Immature natural killer cell (primary cell): ENCODE results near the gene TBC1D2. TPM values are rescaled to one million over a fixed set of nuclear protein-coding genes. Genes with fewer than 3 reads are reported as not detected.
"Not testable (repeated sequence)": the region's sequence is repeated elsewhere in the genome, so short reads cannot be mapped to it uniquely, and the experiment has no call there.

Source experiments
- DNase-seq, 3 donors: peaks; one replicate each; pipeline ENCODE4 v3.0.0; 2022; ENCODE audit warnings: mixed read lengths in 1 of 3
- H3K27ac Mint-ChIP-seq, 6 donors: one replicate each; pipeline ENCODE4 v1.8.0; 2020; ENCODE audit warnings: mixed read lengths in 6 of 6, mild to moderate bottlenecking in 5 of 6, inconsistent platforms in 4 of 6, moderate library complexity in 3 of 6
- H3K27me3 Mint-ChIP-seq, 3 donors: one replicate each; pipeline ENCODE4 v1.8.0; 2020 to 2021; ENCODE audit warnings: low read depth in 3 of 3, mild to moderate bottlenecking in 3 of 3, mixed read lengths in 3 of 3, moderate library complexity in 3 of 3, inconsistent platforms in 1 of 3
- H3K36me3 Mint-ChIP-seq, 3 donors: one replicate each; pipeline ENCODE4 v1.8.0; 2020; ENCODE audit warnings: mixed read lengths in 3 of 3, inconsistent platforms in 2 of 3, mild to moderate bottlenecking in 2 of 3
- H3K4me1 Mint-ChIP-seq, 2 donors: one replicate each; pipeline ENCODE4 v1.8.0; 2020; ENCODE audit warnings: inconsistent platforms in 2 of 2, mild to moderate bottlenecking in 2 of 2, mixed read lengths in 2 of 2, moderate library complexity in 1 of 2
- H3K4me3 Mint-ChIP-seq, 5 donors: one replicate each; pipeline ENCODE4 v1.8.0; 2020; ENCODE audit warnings: mild to moderate bottlenecking in 5 of 5, mixed read lengths in 5 of 5, inconsistent platforms in 3 of 5, moderate library complexity in 3 of 5
- H3K9me3 Mint-ChIP-seq, 6 donors: one replicate each; pipeline ENCODE4 v1.8.0; 2020; ENCODE audit warnings: mild to moderate bottlenecking in 6 of 6, mixed read lengths in 6 of 6, inconsistent platforms in 4 of 6, moderate library complexity in 3 of 6
- polyA plus RNA-seq, 3 donors: library from polyadenylated mRNA; unstranded; fragments of 300-500 nt; fragmentation: Illumina TruSeq; gene quantifications; one replicate each; pipeline ENCODE4 v1.2.3, GENCODE V29; 2021

Gene TBC1D2
- polyA plus RNA-seq, 3 donors from 2014 or later = 1.4 to 5.6 (median 1.8) TPM

DNA sequence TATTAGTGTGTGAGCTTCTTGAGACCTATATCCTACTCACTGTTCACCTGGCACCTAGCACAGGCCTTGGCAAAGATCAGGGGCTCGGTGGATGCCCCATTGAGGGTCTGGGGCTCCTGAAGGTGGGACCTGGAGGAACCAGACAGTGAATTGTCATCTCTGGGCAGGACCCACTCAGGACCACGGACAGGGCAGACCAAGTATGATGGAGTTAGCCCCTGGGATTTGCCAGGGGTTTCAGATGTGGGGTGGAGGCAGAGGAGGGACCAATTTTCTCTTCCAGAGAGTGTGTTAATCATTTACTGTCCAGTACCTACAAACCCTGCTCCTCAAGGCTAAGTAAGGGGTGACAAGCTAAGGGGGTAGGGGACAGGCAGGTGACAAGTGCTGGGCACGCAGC, 29.3 kb upstream of the TBC1D2 start:
- no peak overlapping the region for H3K27ac Mint-ChIP-seq
- peaks cover 0 to 11% (median 6%) of the 10 kb centered on the region in 3 donors for H3K27me3 Mint-ChIP-seq
- no peak for DNase-seq
- no peak overlapping the region for H3K4me3 Mint-ChIP-seq
- H3K4me1 Mint-ChIP-seq = no peaks in the 10 kb centered on the region
- no peaks in the 10 kb centered on the region for H3K9me3 Mint-ChIP-seq
- no peaks in the 10 kb centered on the region for H3K36me3 Mint-ChIP-seq

DNA sequence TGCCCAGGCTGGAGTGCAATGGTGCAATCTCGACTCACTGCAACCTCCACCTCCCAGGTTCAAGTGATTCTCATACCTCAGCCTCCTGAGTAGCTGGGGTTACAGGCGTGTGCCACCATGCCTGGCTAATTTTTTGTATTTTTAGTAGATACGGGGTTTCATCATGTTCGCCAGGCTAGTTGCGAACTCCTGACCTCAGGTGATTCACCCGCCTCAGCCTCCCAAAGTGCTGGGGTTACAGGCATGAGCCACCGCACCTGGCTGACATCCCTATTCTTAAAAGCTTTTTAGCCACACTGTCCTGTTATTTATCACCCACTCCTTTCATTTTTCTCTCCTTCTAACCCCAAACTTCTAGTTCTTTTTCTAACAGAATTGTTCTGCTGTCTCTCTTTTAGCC, 27.7 kb upstream of the TBC1D2 start:
- H3K9me3 Mint-ChIP-seq, H3K4me1 Mint-ChIP-seq, DNase-seq, H3K27ac Mint-ChIP-seq, H3K4me3 Mint-ChIP-seq, H3K36me3 Mint-ChIP-seq: not testable (repeated sequence)
- peaks cover 0 to 11% (median 4%) of the 10 kb centered on the region in 3 donors for H3K27me3 Mint-ChIP-seq

DNA sequence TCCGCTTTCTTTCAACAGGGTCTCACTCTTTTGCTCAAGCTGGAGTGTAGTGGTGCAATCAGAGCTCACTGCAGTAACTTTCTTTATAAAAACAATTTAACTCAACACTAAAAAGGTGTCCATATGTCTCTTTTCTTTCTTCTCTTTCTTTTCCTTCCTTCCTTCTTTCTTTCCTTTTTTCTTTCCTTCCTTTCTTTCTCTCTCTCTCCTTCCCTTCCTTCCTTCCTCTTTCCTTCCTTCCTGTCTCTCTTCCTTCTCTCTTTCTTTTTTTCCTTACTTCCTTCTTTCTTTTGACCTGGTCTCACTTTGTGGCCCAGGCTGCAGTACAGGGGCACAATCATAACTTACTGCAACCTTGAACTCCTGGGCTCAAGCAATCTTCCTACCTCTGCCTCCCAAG, 25.8 kb upstream of the TBC1D2 start:
- H3K9me3 Mint-ChIP-seq = no peaks in the 10 kb centered on the region
- H3K4me1 Mint-ChIP-seq = no peaks in the 10 kb centered on the region
- H3K27me3 Mint-ChIP-seq = peaks cover 5 to 17% (median 6%) of the 10 kb centered on the region in 3 donors
- no peaks in the 10 kb centered on the region for H3K36me3 Mint-ChIP-seq
- H3K4me3 Mint-ChIP-seq = no peak overlapping the region
- DNase-seq = no peak
- no peak overlapping the region for H3K27ac Mint-ChIP-seq

DNA sequence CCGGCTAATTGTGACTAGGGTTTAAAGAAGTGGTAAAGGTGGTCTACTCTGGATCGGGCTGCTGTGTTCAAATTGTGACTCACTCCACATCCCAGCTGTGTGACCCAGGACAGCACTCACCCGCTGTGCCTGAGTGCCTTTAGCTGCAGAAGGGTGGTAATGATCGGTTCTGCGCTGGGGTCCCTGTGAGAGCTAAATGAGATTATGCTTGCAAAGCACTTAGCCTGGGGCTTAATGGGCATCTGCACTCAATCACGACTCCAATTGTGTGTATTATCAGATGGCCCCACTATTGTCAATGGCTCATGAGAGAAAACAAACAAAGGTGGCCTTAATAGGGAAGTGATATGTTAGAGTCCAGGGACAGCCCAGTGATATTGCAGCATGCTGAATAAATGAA, 25.1 kb upstream of the TBC1D2 start:
- no peak for DNase-seq
- Mint-ChIP-seq H3K9me3 (no peaks in the 10 kb centered on the region), H3K36me3 (no peaks in the 10 kb centered on the region), H3K4me1 (no peaks in the 10 kb centered on the region), H3K27ac (no peak overlapping the region), H3K27me3 (peaks cover 5 to 17% (median 6%) of the 10 kb centered on the region in 3 donors), H3K4me3 (no peak overlapping the region)

DNA sequence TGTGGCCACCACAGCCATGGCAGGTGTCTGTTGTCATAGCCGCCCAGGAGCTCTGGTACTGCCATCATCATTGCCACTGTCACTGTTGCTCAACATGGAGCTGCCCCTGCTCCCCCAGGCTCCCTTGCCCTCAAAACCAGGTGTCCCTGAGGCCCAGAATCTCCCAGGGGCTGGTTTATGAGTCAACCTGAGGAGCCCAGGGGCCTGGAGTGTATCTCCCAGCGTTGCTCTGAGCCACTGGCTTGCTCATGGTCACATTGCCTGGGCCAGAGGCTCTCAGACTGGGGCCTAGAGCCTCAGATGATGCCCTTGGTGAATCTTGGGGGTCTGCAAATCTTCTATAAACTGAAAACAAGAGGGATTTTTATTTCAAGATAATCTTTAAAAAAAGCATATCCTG, 24.7 kb upstream of the TBC1D2 start:
- no peak for DNase-seq
- no peak overlapping the region for H3K4me3 Mint-ChIP-seq
- no peak overlapping the region for H3K27ac Mint-ChIP-seq
- H3K9me3 Mint-ChIP-seq = no peaks in the 10 kb centered on the region
- peaks cover 5 to 17% (median 7%) of the 10 kb centered on the region in 3 donors for H3K27me3 Mint-ChIP-seq
- no peaks in the 10 kb centered on the region for H3K36me3 Mint-ChIP-seq
- H3K4me1 Mint-ChIP-seq = no peaks in the 10 kb centered on the region

DNA sequence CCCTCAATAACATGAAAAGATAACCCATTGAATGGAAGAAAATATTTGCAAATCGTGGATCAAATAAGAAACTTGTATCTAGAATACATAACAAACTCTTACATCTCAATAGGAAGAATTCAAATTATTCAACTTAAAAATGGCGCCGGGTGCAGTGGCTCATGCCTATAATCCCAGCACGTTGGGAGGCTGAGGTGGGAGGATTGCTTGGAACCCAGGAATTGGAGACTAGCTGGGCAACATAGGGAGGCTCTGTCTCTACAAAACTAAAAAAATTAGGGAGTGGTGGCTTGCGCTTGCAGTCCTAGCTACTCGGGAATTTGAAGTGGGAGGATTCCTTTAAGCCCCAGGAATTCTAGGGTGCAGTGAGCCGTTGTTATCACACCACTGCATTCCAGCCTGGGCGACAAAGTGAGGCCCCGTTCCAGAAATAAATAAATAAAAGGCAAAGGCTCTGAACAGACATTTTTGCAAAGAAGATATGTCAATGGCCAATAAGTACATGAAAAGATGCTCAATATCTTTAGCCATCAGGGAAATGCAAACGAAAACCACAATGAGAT, 21.5 kb upstream of the TBC1D2 start:
- Mint-ChIP-seq H3K4me1 (no peaks in the 10 kb centered on the region), H3K4me3 (no peak overlapping the region), H3K27me3 (peaks cover 9 to 16% (median 9%) of the 10 kb centered on the region in 3 donors), H3K9me3 (no peaks in the 10 kb centered on the region), H3K27ac (no peak overlapping the region), H3K36me3 (no peaks in the 10 kb centered on the region)
- no peak for DNase-seq

DNA sequence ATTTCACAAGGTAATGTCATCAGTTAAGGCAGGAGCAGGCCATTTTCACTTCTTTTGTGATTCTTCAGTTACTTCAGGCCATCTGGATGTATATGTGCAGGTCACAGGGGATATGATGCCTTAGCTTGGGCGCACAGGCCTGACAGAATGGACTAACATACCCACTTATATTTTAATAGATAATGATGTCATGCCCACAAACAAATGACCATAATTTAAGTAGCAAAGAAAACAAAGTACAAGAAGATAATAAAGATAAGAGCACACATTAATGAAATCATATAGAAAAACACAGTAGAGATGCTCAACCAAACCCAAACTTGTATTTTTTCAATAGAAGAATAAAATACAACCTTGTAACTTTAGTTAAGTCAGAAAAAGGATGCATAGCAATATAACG, 19.7 kb upstream of the TBC1D2 start:
- H3K27ac Mint-ChIP-seq = no peak overlapping the region
- no peaks in the 10 kb centered on the region for H3K4me1 Mint-ChIP-seq
- DNase-seq = no peak
- no peaks in the 10 kb centered on the region for H3K9me3 Mint-ChIP-seq
- no peak overlapping the region for H3K4me3 Mint-ChIP-seq
- H3K27me3 Mint-ChIP-seq = peaks cover 5 to 16% (median 9%) of the 10 kb centered on the region in 3 donors
- no peaks in the 10 kb centered on the region for H3K36me3 Mint-ChIP-seq

DNA sequence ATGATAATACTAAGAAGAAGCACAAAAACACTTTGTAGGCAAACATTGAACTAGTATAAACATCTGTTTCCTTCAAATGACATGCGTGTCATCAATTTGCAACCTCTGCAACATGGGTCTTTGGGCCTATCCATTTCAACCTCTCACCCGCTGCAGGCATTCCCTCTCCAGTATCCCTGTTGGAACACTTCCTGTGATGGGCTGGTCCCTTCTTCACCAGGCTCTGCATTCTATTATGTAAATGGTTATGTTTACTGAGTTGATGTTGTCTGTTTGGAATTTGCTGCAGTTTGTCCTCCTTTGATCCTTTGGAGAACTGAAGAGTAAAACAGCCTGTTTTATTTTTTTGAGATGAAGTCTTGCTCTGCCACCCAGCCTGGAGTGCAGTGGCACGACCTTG, 16.6 kb upstream of the TBC1D2 start:
- Mint-ChIP-seq H3K4me3 (no peak overlapping the region), H3K27ac (no peak overlapping the region), H3K9me3 (no peaks in the 10 kb centered on the region), H3K27me3 (peaks cover 5 to 16% (median 10%) of the 10 kb centered on the region in 3 donors), H3K36me3 (no peaks in the 10 kb centered on the region), H3K4me1 (no peaks in the 10 kb centered on the region)
- no peak for DNase-seq

DNA sequence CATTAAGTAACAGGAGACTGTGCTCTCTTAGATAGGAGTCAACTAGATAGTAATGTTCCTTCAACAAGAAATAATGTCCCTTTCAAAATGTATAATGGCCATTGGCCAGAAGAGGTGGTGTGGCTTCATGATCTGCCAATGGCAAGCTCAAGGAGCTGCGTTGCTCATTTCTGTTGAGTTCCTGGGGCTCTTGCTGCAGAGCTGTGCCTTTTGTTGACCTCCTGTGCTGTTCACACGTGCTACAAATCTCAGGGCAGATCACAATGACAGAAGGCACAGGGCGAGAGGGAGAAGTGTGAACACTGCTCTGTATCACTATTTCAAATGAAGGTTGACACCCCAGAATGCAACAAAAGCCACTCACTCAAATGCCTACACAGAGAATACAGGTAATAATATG, 16.0 kb upstream of the TBC1D2 start:
- Mint-ChIP-seq H3K4me1 (no peaks in the 10 kb centered on the region), H3K27me3 (peaks cover 4 to 11% (median 5%) of the 10 kb centered on the region in 3 donors), H3K4me3 (no peak overlapping the region), H3K27ac (no peak overlapping the region), H3K9me3 (no peaks in the 10 kb centered on the region), H3K36me3 (no peaks in the 10 kb centered on the region)
- DNase-seq = no peak

DNA sequence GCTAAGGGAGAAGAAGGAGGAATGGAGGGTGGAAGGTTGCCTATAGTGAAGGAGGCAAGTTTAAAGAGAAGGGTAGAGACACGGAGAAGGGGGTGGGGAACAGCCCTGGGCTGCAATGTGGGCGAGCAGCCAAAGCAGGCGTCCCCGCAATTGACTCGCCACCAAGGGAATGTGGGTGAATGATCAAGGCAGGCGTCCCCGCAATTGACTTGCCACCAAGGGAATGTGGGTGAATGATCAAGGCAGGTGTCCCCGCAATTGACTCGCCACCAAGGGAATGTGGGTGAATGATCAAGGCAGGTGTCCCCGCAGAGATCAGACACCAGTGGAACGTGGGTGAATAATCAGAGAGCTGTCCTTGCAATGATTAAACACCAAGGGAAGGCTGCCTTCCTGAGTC, 14.8 kb upstream of the TBC1D2 start:
- not testable (repeated sequence) for H3K27ac Mint-ChIP-seq, H3K36me3 Mint-ChIP-seq, H3K4me1 Mint-ChIP-seq, H3K4me3 Mint-ChIP-seq, DNase-seq, H3K9me3 Mint-ChIP-seq
- peaks cover 3 to 10% (median 5%) of the 10 kb centered on the region in 3 donors for H3K27me3 Mint-ChIP-seq

DNA sequence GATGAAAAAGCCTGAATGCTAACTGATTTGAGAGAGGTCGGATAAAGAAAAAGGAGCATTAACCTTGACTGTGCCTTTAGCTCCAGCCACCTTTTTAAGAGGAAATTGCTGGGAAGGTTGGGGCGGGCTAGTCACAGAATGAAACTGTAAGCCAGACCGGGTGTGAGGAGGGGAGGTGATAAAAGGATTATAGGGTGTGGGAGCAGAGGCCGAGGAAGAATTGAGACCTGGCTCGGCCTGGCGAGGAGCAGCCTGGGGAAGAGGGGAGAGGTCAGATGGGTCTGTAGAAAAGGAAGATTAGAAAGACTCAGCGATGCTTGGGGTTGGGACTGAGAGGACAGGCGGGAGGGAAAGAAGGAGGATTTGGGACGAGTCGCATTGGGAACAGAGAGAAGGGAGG, 14.2 kb upstream of the TBC1D2 start:
- not testable (repeated sequence) for H3K36me3 Mint-ChIP-seq, H3K27me3 Mint-ChIP-seq, H3K9me3 Mint-ChIP-seq, H3K4me3 Mint-ChIP-seq, H3K27ac Mint-ChIP-seq, DNase-seq, H3K4me1 Mint-ChIP-seq

DNA sequence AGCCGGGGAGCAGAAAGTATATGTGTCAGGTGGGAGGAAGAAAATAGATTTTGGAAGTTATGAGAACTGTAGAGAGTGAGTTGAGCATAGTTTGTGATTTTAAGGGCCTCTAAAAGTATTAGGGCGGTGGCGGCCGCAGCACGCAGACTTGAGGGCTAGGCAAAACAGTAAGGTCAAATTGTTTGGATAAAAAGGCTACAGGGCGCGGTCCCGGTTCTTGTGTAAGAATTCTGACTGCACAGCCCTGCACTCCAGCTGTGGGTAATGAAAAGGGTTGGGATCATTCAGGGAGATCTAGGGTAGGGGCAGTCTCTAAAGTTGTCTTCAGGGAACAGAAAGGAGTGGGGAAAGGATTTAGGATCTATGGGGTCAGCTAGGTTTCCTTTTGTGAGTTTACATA, 12.1 kb upstream of the TBC1D2 start:
- not testable (repeated sequence) for H3K9me3 Mint-ChIP-seq, H3K36me3 Mint-ChIP-seq, H3K27ac Mint-ChIP-seq, H3K4me1 Mint-ChIP-seq, H3K27me3 Mint-ChIP-seq, H3K4me3 Mint-ChIP-seq, DNase-seq

DNA sequence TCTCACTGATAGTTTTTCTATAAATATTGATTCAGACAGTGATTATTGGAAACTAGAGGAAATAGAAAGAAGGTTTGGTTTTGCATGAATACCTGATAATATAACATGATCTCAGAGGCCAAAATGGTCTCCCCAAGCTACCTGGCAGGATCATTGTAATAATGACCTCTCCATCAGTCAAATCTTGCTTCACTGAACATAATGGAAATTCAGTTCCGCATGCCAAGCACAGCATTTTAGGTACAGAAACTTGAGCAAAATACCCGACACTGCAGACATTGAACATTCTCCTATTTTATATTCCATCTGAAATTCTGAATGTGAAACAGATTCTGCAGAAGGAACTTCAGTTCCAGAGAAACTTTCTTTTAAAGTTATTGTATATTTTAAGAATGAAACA, 9.1 kb upstream of the TBC1D2 start:
- H3K27ac Mint-ChIP-seq = no peak overlapping the region
- H3K9me3 Mint-ChIP-seq = no peaks in the 10 kb centered on the region
- H3K4me1 Mint-ChIP-seq = no peaks in the 10 kb centered on the region
- peaks cover 0 to 9% (median 2%) of the 10 kb centered on the region in 3 donors for H3K27me3 Mint-ChIP-seq
- no peak for DNase-seq
- no peaks in the 10 kb centered on the region for H3K36me3 Mint-ChIP-seq
- H3K4me3 Mint-ChIP-seq = no peak overlapping the region

DNA sequence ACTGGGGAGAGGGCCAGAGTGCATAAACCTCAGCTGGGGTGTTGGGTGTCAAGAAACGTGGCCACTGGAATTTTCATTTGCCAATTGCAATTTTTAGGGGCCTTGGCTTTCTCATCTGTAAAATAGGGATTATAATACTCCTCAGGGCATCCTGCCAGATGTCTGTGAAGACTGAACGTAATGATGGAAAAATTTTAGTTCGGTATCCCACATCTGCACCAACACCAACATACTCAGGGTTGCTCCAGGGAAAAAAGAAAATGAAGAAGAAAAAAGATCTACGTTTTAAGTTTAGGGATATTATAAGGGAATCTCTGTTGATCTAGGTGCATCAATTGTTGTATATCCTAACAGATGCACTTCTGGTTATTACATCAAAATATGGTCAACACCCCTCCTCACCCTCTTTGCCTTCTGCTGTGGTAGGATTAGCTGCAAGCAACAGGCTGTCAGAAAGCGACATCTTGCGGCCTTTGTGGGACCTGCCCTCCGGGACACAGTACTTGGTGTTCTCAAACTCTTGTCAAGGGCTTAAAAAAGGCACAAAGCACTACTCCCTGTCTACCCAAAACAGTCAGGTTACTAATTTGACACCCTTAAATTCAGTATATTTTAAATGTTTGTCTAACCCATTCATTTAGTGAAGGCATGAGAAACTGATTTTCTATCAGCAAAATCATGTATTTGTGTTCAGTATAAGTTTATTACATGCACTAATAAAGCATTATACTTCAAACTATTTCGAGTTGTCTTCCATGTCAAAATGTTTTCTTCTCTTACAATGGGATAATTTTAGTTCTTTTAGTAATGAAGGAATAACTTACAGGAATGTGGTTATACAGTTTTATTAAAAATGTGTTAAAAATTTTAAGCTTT, 8.3 kb upstream of the TBC1D2 start:
- H3K27me3 Mint-ChIP-seq = peaks cover 0 to 6% (median 2%) of the 10 kb centered on the region in 3 donors
- peak; percentile 69 to 78 (median 73) for DNase-seq
- no peak overlapping the region for H3K27ac Mint-ChIP-seq
- H3K9me3 Mint-ChIP-seq = no peaks in the 10 kb centered on the region
- no peak overlapping the region for H3K4me3 Mint-ChIP-seq
- H3K36me3 Mint-ChIP-seq = no peaks in the 10 kb centered on the region
- no peaks in the 10 kb centered on the region for H3K4me1 Mint-ChIP-seq

DNA sequence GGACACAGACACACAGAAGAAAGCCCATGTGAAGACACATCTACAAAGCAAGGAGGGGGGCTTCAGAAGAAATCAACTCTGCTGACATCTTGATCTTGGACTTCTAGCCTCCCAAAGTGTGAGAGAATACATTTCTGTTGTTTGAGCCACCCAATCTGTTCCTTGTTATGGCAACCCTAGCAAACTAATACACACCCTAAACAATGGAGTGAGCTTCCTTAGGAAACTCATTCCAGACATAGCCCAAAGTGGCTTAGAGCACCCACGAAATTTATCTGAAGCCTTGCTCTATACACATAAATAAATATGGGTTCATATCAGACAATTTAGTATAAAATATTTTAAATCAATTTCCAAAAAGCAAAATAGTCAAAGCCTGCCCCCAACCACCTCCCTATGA, 7.6 kb upstream of the TBC1D2 start:
- no peak overlapping the region for H3K27ac Mint-ChIP-seq
- no peaks in the 10 kb centered on the region for H3K9me3 Mint-ChIP-seq

More for the DNA sequence above, 7.6 kb upstream of the TBC1D2 start:
- Mint-ChIP-seq H3K4me3 (no peak overlapping the region), H3K36me3 (no peaks in the 10 kb centered on the region), H3K27me3 (peaks cover 0 to 2% (median 2%) of the 10 kb centered on the region in 3 donors), H3K4me1 (no peaks in the 10 kb centered on the region)
- DNase-seq = no peak
